ENCODE results near the gene TMEM135.

TMEM135 gene

GRCh38 chr11:87198266-87198881, 160.6 kb downstream of the TMEM135 start:
- DNase-seq (ENCODE audit: low spot score), result no peak

- no peak for DNase-seq (ENCODE audit: low spot score)
These were observed 163.6 kb downstream of the TMEM135 start for GRCh38 chr11:87201376-87201775.

GRCh38 chr11:87203907-87204602, 166.3 kb downstream of the TMEM135 start:
- DNase-seq (ENCODE audit: low spot score), result no peak

GRCh38 chr11:87212891-87213290, 175.2 kb downstream of the TMEM135 start:
- no peak for DNase-seq (ENCODE audit: low spot score)

GRCh38 chr11:87213444-87213843, 175.7 kb downstream of the TMEM135 start:
- DNase-seq (ENCODE audit: low spot score), result no peak

- DNase-seq (ENCODE audit: low spot score), result no peak
These were observed 177.5 kb downstream of the TMEM135 start for GRCh38 chr11:87215236-87215635.

GRCh38 chr11:87219266-87219665, 181.5 kb downstream of the TMEM135 start:
- no peak for DNase-seq (ENCODE audit: low spot score)

GRCh38 chr11:87223816-87224215, 186.1 kb downstream of the TMEM135 start:
- DNase-seq (ENCODE audit: low spot score), result no peak

- DNase-seq (ENCODE audit: low spot score), result no peak
These were observed 186.8 kb downstream of the TMEM135 start for GRCh38 chr11:87224486-87224885.

- no peak for DNase-seq (ENCODE audit: low spot score)
These were observed 191.1 kb downstream of the TMEM135 start for GRCh38 chr11:87228820-87229219.

- DNase-seq (ENCODE audit: low spot score), result no peak
These were observed 193.3 kb downstream of the TMEM135 start for GRCh38 chr11:87230995-87231394.

- no peak for DNase-seq (ENCODE audit: low spot score)
These were observed 194.6 kb downstream of the TMEM135 start for GRCh38 chr11:87232320-87232719.

- DNase-seq (ENCODE audit: low spot score), result no peak
These were observed 197.6 kb downstream of the TMEM135 start for GRCh38 chr11:87235366-87235765.

GRCh38 chr11:87236368-87236767, 198.6 kb downstream of the TMEM135 start:
- no peak for DNase-seq (ENCODE audit: low spot score)

GRCh38 chr11:87239001-87239400, 201.3 kb downstream of the TMEM135 start:
- DNase-seq (ENCODE audit: low spot score), result no peak

GRCh38 chr11:87239531-87239930, 201.8 kb downstream of the TMEM135 start:
- DNase-seq (ENCODE audit: low spot score), result no peak

- no peak for DNase-seq (ENCODE audit: low spot score)
These were observed 213.8 kb downstream of the TMEM135 start for GRCh38 chr11:87251560-87251959.

GRCh38 chr11:87252869-87253268, 215.1 kb downstream of the TMEM135 start:
- no peak for DNase-seq (ENCODE audit: low spot score)

GRCh38 chr11:87254562-87254961, 216.8 kb downstream of the TMEM135 start:
- DNase-seq (ENCODE audit: low spot score), result no peak

- no peak for DNase-seq (ENCODE audit: low spot score)
These were observed 217.9 kb downstream of the TMEM135 start for GRCh38 chr11:87255589-87255988.

- no peak for DNase-seq (ENCODE audit: low spot score)
These were observed 219.1 kb downstream of the TMEM135 start for GRCh38 chr11:87256694-87257340.

- DNase-seq (ENCODE audit: low spot score), result no peak
These were observed 220.6 kb downstream of the TMEM135 start for GRCh38 chr11:87258171-87258833.

- DNase-seq (ENCODE audit: low spot score), result no peak
These were observed 222.0 kb downstream of the TMEM135 start for GRCh38 chr11:87259736-87260135.
